Inferior parietal cortex (tissue), 1 donor: ENCODE measurements around the gene BTG2.
A peak's percentile ranks its signal among the peaks of the same experiment; 100 is the strongest.

Experiments used
- DNase-seq: peaks from one replicate; pipeline ENCODE4 v3.0.0-alpha.2; 2016; ENCODE audit errors: extremely low spot score

The BTG2 gene

DNA sequence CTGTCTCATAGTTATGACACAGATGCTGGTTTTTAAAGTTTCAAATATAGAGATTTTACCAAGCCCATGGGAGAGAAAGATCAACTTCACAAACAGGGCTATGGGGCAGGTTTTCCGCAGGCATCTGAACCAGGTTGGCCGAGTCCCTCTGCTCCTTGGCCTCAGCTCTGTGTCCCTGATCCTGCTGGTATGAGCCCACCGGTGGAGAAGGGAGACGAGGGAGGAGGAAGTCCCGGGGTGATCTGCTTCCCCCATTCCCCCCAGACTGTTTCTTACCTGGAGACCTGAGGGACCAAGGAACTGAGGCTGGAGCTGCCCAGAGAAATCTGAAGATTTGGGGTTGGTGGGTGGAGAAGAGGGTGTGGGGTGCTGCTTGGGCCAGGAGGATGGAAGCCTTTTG lies 28.9 kb upstream of the BTG2 start:
- DNase-seq: no peak

DNA sequence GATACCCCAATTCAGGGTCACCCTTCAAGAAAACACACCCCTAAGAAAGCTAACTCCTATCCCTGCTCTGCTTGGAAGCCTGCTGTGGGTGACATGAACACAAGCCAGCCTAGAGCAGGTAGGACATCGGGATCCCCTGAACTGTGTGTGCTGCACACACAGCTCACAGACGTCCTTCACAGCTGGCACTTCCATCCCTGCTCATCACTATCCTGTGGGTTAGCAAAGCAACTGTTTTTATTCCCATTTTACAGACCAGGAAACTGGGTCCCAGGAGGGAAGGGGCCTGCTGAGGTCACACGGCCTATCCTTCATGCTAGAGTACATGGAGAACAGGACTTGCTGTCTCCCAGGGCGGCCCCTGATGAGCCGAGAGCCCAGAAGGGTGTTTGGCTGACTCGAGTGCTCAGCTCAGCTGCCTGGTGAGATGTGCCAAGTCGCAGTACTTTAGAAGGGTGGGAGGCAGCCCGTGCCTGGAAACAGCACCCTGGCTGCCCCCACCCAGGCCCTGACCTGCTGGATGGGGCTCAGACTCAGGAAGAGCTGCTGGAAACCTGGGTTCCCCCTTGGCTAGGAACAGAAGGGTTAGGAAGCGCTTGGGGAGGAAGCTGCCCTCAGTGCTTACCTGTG lies 28.3 kb upstream of the BTG2 start:
- no peak for DNase-seq

DNA sequence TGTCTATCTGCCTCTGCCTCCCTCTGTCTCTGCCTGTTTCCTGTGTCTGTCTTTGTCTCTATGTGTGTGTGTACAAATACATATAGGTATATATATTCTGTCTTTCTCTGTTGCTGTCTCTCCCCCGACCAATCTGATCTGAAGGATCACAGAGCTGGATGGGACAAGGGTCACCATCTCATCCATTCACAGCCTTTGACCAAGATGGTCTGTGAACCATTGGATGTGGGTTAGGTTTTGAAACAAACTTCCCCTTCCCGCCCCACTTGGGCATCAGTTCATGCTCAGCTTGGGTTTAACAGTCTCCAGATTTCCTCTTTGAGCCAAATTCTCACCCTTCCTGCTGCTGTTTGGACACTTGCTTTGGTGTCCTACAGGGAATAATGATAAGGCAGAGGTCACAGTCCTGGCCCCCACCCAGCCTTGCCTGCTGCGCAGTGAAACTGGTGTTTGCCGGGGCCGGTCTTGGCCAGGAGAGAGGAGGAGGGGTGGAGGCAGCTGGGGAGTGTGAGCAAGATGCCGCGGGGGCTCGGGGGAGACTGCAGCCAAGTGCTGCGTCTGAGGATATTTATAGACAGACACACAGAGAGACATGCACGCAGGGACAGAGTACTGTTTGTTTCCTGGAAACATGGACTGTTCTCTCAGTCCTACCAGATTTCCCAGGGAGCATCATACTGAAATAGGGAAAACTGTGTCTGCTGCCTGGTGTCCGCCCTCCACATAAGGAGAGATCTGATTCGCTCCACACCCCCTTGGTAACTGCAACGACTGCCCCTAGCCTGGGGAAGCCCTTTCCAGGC lies 27.0 kb upstream of the BTG2 start:
- DNase-seq: peak; percentile 87

DNA sequence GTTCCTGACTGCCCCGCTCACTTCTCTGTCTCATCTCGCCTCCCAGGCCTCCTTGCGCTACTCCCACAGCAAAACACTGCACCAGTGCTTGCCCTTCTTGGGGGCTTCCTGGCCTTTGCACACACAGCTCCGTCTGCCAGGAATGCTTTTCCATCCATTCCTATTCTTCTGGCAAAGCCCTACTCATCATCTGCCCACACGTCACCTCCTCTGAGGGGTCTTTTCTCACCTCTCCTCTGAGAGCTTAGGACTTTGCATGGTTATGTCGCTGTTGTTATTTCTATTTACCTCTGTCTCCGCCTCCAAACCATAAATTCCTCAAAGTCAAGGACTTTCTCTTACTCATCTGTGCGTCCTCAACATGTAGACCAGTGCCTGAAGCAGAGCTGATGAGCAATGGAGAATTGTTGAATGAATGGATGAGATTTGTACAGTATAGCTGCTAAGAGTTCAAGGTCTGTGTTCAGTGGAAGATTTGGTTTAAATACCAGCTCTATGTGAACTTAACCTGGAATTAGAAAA lies 26.4 kb upstream of the BTG2 start:
- no peak for DNase-seq

DNA sequence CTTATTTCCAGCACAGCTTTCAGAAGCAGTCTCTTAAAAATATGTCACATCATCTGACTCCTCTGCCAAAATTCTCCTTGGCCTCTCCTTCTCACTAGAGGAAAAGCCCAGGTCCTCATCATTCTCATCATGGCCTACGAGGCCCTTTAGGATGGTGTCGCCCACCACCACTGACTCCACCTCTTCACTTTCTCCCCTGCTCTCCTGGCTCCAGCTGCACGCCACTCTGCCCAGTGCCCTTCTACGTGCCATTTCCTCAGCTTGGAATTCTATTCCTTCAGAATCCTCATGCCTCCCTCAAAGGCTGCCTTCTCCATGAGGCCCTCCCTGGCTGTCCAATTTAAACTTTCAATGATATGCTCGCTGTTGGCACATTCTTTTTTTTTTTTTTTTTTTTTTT lies 25.3 kb upstream of the BTG2 start:
- DNase-seq: no peak

DNA sequence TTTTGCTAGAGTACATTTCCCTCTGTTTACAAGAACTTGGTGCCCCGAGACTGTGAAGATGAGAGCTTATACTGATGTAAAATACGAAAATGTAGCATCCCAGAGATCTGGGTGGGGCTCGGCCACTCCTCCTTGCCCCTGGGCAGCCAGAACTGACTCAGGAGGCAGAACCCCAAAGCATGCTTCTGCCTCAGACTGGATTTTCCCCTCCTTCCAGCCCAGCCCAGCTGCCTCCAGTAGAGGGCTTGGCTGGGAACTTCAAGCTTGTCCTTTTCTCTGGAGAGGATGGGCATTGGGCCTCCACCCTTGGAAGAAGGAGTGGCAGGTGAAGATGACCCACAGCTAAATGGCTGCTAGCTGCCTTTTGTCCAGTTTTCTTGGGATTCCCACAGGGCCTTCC lies 24.3 kb upstream of the BTG2 start:
- no peak for DNase-seq

DNA sequence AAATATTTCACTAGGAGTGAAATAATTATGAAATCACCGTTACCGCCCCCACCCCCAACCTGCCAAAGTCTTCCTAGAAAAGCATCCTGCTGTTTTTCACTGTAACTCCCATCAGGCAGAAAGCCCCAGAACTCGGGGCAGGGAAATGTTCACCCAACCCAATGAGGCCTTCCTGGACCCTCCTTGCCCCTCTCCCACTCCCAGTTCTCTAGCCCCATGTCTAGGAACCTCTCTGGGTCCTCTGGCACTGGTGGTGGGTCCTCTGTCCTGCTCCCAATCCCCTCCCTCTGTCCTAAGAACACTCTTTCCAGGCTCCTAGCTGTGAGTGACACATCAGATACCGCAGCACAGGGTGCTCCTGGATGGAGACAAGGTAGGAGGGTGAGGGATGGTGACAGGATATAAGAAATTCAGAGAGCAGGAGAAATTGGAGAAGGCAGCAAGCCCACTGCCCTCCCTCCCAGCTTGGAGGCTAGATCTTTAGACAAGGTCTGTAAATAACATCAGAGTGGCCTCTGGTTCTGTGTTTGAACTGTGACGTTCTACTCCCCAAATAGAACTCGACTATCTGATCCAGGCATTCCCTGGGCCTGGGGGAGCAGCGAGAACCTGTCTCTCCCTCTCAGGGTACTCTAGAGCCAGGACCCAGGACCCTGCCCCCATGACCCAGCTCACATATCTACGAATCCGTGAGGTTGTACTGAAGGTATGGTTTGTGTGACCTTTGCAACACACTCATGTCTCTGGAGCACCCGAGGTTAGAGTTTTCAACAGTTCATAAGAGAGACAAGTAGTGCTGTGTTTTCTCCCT lies 23.3 kb upstream of the BTG2 start:
- no peak for DNase-seq

DNA sequence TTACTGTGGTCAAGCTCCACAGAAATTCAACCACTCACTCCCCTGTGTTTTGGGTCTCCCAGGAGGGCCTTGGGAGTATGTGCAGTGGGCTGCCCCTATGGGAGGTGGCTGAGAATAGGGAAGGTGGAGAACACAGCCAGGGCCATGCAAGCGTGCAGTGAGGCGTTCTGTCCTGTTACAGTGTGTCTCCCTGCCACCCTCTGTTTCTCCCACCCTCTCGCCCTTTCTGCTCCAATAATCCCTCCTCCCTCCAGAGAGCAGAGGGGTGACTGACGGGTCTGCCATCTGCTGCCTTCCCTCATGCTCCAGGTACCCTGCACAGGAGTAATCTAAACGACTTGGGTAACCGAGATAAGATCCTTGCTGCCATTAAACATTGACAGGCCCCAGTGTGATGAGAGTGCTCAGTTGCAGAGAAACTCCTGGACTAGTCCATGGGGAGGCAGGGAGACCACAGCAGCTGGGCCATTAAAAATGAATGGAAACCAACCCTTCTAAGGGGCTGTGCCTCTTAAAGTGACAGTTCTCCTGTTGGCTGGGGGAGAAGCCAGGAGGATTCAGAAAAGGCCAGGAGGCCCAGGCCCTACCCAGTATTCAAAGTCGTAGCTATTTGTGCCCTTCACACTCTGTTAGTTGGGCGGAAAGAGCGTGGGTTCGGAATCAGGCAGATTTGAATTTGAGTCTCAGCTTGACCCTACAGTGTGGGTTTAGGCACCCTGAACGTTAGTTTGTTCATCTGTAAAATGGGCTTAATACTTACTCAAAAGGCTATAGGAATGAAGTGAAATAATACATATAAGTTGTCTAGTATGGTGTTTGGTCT lies 22.4 kb upstream of the BTG2 start:
- no peak for DNase-seq

DNA sequence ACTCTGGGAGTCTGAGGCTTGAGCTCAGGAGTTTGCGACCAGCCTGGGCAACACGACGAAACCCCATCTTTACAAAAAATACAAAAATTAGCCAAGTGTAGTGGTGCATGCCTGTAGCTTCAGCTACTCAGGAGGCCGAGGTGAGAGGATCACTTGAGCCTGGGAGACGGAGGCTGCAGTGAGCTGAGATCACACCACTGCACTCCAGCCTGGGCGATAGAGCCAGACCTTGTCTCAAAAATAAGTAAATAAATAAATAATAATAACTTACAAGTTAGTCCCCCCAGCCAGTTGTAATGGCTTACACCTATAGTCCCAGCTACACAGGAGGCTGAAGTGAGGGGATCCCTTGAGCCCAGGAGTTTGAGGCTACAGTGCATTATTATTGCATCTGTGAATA lies 21.7 kb upstream of the BTG2 start:
- DNase-seq: no peak

DNA sequence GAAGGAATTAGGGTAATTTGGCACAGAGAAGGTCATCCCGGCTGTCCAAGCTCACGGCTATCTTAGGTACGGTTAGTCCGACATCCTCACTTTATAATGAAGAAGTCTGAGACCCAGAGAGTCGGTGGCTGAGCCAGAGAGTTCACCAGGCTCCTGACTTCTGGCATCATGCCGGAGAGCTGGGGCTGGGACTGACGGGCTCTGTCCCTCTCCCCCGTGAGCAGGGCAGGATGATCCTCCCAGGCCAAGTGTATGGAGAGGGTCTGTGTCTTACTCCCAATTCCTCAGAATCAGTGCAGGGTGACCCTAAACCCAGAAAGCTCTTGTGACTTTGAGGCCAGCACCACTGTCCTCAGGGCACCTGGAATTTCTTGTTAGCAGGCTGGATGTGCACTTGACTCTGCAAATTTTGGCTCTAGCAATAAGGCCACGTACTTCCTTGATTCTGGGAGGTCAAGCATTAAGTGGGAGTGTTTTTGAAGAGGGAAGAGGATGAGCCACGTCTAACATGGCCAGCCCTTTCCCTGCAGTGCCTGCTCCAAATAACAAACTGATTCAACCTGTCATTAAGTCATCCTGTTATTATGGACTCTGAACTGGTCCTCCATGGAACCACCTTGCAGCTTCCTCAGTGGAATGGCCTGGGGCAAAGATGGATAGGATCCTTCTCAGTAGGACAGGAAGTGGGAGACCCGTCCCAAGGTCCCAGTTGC lies 20.8 kb upstream of the BTG2 start:
- no peak for DNase-seq

DNA sequence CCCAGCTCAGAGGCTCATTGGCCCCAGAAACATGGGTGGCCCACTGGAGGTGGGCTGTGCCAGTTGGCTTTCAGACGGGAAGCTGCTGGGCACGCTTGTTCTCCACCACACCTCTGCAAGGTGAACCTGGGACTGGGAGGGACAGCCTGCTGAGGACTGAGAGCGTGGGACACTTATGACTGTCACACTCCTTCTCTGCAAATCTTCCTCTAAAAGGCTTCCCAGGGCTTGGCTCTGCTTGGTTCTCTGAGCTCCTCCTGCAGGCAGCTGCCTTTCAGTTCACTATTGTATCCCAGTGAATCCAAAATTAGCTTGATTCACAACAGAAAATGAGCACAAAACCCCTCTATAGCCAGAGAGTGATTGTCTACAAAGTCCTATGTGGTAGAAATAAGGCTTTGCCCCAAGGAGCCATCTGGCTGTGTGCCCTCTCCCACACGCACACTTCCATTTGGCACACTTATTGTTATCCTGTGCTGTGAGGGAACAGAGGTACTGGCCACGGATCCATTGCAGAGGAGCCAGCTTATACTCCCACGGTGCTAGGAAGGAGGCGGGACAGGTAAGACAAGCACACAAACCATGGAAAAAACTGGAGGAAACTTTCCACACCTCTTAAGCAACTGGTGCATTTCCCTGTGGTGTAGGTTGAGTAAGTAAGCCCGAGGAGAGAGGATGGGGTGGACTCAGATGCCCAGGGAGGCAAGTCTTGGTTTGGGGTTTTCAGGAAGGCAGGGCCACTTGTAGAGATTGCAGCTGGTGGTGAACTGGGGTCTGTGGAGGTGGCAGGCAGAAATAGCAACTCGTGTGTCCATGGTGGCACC lies 18.9 kb upstream of the BTG2 start:
- DNase-seq: no peak

DNA sequence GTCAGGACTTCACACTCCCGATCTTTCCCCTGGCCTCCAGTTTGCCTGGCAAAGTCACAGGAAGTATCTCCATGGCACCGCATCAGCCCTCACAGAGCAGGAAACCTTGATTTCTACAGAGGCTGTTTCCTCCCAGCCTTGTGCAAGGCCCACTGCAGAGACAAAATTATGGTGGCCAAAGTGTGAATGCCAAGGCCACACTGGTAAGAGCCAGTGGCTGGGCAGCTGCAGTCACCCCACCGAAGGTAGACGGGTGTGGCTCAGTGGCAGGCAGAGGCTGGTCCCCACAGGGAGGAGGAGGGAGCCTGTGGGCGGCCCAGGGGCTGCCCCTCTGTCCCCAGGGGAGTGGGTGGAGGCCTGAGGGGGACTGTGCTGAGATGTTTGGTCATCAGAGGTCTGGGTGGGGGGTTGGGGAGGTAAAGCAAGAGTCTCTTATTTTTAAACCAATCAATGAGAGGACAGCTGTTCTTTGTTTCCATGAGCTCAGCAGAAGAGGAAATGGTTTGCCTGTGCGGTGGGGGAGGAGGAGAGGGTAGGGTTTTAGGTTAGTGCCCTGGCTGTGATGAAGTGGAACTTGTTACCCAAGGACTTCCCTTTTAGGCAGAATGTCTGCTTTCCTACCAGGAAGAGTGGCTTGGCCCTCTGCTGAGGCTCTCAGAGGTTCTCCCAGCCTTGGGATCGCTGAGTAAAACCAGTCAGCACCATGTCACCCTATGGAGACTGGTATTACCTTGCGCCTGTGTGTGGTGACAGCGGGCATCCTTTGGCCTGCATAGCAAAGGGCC lies 18.0 kb upstream of the BTG2 start:
- DNase-seq: no peak

DNA sequence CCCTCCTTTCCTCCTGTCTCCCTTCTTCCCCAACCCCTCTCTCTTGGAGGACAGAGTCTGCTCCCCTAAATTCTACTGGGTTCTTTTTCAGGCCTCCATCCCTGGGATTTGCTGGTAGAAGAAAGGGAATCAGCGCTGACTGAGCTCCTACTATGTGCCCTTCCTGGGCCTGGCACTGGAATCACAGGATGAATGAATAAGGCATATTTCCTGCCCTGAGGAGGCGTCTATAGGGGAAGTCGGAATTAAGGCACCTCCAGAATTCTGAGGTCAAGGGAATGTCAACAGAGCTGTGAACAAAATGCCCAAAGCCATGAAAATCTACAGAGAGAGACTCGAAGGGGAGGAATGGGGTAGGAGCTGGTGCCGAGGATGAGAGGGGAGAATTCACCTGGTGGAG lies 17.4 kb upstream of the BTG2 start:
- no peak for DNase-seq

DNA sequence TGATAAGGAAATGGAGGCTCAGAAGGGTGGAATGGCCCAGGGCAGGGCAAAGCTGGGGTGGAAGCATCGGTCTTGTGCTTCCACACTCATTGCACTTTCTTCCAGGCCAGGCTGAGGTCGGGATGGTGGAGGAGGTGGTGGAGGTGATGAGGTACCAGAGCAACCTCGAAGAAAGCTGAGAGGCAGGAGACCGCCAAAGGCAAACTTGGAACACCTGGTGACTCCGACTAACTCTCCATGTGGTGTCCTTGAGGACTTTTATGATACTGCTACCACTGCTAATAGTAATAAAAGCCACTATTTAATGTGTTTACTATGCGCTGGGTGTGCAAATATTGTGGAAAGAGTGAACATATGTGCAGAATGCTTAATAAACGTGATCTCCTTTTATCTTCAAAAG lies 16.9 kb upstream of the BTG2 start:
- DNase-seq: no peak

DNA sequence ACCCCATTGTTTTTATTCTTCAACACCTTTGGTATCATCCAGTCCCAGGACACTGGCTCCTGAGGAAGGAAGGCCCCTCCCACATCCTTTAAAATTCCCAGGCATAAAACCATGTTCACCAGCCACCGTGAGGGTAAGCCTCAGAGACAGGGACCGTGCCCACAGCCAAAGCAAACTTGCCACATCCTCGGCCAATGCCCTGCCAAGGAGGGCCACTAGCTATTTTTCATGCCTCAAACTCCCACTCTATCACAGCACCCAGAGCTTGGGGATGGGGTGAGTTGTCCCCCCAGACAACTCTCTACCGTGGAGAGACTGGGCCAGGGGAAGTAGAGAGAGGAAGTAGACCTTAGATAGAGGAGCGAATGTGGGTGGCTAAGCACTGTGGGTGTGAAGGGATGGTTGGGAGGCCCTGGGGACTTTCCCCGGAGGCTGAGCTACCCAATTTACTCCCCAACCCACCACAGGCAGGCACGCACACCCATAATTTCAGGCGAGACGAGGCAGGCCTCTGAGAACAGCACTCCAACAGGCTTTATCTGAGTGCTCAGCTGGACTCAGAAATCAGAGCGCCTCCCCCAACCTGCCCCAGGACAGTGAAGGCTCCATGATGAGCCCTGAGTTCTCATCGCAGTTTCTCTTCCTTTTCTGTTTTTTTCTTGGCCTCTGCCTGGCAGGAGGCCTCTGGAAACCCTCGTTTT lies 15.9 kb upstream of the BTG2 start:
- DNase-seq: no peak

DNA sequence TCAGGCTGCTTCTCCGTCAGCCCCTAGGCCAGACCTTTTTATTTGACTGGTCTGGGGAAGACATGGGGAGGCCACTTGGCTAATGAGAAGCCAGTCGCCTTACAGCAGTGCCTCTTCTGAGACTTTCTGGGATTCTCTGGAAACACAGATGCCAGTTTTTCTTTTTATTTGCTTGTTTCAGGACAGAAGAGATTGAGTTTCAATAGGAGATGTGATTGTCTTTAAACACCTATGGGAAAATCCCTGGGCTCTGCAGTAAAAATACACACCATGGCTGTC lies 15.4 kb upstream of the BTG2 start:
- no peak for DNase-seq

DNA sequence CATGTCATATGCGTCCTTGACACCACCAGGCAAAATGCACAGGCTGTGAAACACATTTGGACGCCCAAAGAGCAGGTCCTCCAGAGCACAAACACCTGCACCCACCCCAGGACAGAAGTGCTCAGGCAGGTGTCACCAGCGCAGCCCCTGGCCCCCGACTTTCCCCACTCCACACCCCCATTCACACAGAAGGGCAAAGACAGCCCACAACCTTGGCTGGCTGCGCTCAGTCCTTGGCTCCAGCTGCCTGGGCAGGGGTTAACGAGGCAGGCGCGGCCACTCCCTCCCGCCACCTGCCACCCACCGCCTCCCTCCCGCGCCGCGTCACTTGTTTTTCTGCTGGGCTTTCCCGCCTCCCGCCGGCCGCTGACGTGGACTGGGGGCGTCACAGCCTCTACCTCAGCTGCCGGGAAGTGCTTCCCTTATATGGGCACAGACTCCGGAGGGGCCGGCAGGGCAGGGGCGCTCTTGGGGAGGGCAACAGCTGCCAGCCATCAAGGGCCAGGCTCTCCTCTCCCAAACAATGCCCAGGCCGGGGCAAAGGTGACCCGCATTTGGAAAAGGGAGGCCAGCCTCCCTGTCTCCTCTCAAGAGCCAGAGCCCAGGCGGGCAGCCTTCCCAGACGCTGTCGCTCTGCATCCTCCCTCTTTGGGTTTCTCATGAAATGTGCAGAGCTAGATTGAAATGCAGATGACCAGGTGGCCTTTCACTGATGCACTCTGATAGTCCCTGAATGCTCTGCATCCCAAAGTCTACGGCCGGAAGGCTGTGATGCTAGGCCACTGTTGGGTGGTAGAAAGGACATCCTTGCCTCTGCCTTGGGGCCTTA lies 14.8 kb upstream of the BTG2 start:
- DNase-seq: peak; percentile 86
